H7 (cell line): ENCODE results near the gene DDX6. TPM values are rescaled to one million over a fixed set of nuclear protein-coding genes. Genes with fewer than 3 reads are reported as not detected.
"Not testable (repeated sequence)": the region's sequence is repeated elsewhere in the genome, so short reads cannot be mapped to it uniquely, and the experiment has no call there.

ENCODE experiments used
- DNase-seq: peaks from one replicate; pipeline ENCODE4 v3.0.0; 2012
- H3K27me3 ChIP-seq: 2 replicates; pipeline ENCODE4 v1.6.0; 2011; ENCODE audit warnings: mild to moderate bottlenecking, low read length; ENCODE audit not compliant: control insufficient read depth, insufficient read depth
- H3K36me3 ChIP-seq: replicated peaks from 2 replicates; pipeline ENCODE4 v1.5.1; 2011; ENCODE audit warnings: low read length; ENCODE audit not compliant: control insufficient read depth, insufficient read depth
- H3K4me3 ChIP-seq: 2 replicates; pipeline ENCODE4 v1.5.1; 2011; ENCODE audit warnings: low read depth, mild to moderate bottlenecking, control low read depth, low read length, moderate library complexity; ENCODE audit not compliant: insufficient read depth
- total RNA-seq: library from RNA; depleted of rRNA; stranded (reverse); fragments of >200 nt; shearing (Covaris generic); gene quantifications from 2 replicates; pipeline ENCODE4 v1.2.3, GENCODE V29; 2014

DDX6 gene
- total RNA-seq, 1 experiment from 2014 or later: 72.1 TPM

GRCh38 chr11:118740892-118741291 is 50.1 kb downstream of the DDX6 start:
- H3K27me3 ChIP-seq: no peaks in the 10 kb centered on the region
- DNase-seq: no peak
- H3K36me3 ChIP-seq: no peaks in the 10 kb centered on the region; the same call in 1 of the 2 replicates
- H3K4me3 ChIP-seq: no peak overlapping the region

GRCh38 chr11:118735203-118735602 is 55.8 kb downstream of the DDX6 start:
- Histone ChIP-seq H3K36me3 (peaks cover 11% of the 10 kb centered on the region), H3K27me3 (no peaks in the 10 kb centered on the region), H3K4me3 (no peak overlapping the region)
- DNase-seq: no peak

- no peak overlapping the region for H3K4me3 ChIP-seq
- no peaks in the 10 kb centered on the region for H3K27me3 ChIP-seq
- no peak for DNase-seq
- peaks cover 11% of the 10 kb centered on the region for H3K36me3 ChIP-seq
Observed at GRCh38 chr11:118734031-118734430, 56.9 kb downstream of the DDX6 start.

GRCh38 chr11:118729753-118730152 is 61.2 kb downstream of the DDX6 start:
- not testable (repeated sequence) for H3K4me3 ChIP-seq, DNase-seq, H3K27me3 ChIP-seq
- H3K36me3 ChIP-seq: peaks cover 11% of the 10 kb centered on the region

GRCh38 chr11:118728112-118728511 is 62.9 kb downstream of the DDX6 start:
- H3K4me3 ChIP-seq: peak overlapping the region; percentile 24; the same call in 1 of the 2 replicates

GRCh38 chr11:118727721-118728066 is 63.3 kb downstream of the DDX6 start:
- peak overlapping the region; percentile 24; the same call in 1 of the 2 replicates for H3K4me3 ChIP-seq
- H3K27me3 ChIP-seq, H3K36me3 ChIP-seq, DNase-seq: not testable (repeated sequence)

More at GRCh38 chr11:118728112-118728511, 62.9 kb downstream of the DDX6 start:
- H3K27me3 ChIP-seq, H3K36me3 ChIP-seq, DNase-seq: not testable (repeated sequence)

GRCh38 chr11:118727001-118727720 is 63.8 kb downstream of the DDX6 start:
- H3K27me3 ChIP-seq, DNase-seq, H3K36me3 ChIP-seq: not testable (repeated sequence)
- peak overlapping the region; percentile 24; the same call in 1 of the 2 replicates for H3K4me3 ChIP-seq

GRCh38 chr11:118721478-118722015 is 69.4 kb downstream of the DDX6 start:
- H3K27me3 ChIP-seq, DNase-seq, H3K4me3 ChIP-seq, H3K36me3 ChIP-seq: not testable (repeated sequence)

- H3K27me3 ChIP-seq, DNase-seq, H3K36me3 ChIP-seq: not testable (repeated sequence)
- H3K4me3 ChIP-seq: peak overlapping the region; percentile 37
Observed at GRCh38 chr11:118720740-118721139, 70.2 kb downstream of the DDX6 start.

- not testable (repeated sequence) for DNase-seq, H3K36me3 ChIP-seq, H3K27me3 ChIP-seq
- H3K4me3 ChIP-seq: peak overlapping the region; percentile 37
Observed at GRCh38 chr11:118720078-118720477, 70.9 kb downstream of the DDX6 start.

- not testable (repeated sequence) for H3K36me3 ChIP-seq, H3K27me3 ChIP-seq, DNase-seq
- H3K4me3 ChIP-seq: peak overlapping the region; percentile 16; the same call in 1 of the 2 replicates
Observed at GRCh38 chr11:118718562-118718961, 72.4 kb downstream of the DDX6 start.

- not testable (repeated sequence) for DNase-seq, H3K36me3 ChIP-seq, H3K4me3 ChIP-seq, H3K27me3 ChIP-seq
Observed at GRCh38 chr11:118717733-118718132, 73.2 kb downstream of the DDX6 start.

- DNase-seq, H3K4me3 ChIP-seq: not testable (repeated sequence)
Observed at GRCh38 chr11:118717221-118717620, 73.7 kb downstream of the DDX6 start.

GRCh38 chr11:118715837-118716260 is 75.1 kb downstream of the DDX6 start:
- peaks cover under 1% of the 10 kb centered on the region for H3K36me3 ChIP-seq
- H3K4me3 ChIP-seq: no peak overlapping the region
- DNase-seq: peak; percentile 58
- no peaks in the 10 kb centered on the region for H3K27me3 ChIP-seq

More at GRCh38 chr11:118717221-118717620, 73.7 kb downstream of the DDX6 start:
- not testable (repeated sequence) for H3K27me3 ChIP-seq, H3K36me3 ChIP-seq

GRCh38 chr11:118715245-118715831 is 75.6 kb downstream of the DDX6 start:
- peaks cover 2% of the 10 kb centered on the region for H3K36me3 ChIP-seq
- no peak overlapping the region for H3K4me3 ChIP-seq
- no peak for DNase-seq
- no peaks in the 10 kb centered on the region for H3K27me3 ChIP-seq
